OCI-LY3 (cell line): ENCODE results near the gene NOCT.
A peak's percentile ranks its signal among the peaks of the same experiment; 100 is the strongest.

Experiments used
- H2AFZ ChIP-seq: fragments of 200-600, 300-600 bp; shearing (Covaris generic); 2 replicates; pipeline ENCODE4 v1.6.0; 2014; ENCODE audit warnings: antibody characterized with exemption, low read depth, low read length
- H3K27ac ChIP-seq: fragments of 200-600, 300-600 bp; sonication (generic); 2 replicates; pipeline ENCODE4 v1.5.1; 2014; ENCODE audit warnings: mild to moderate bottlenecking, low read length, moderate library complexity, mixed read lengths
- H3K27me3 ChIP-seq: fragments of 200-600, 300-600 bp; sonication (generic); 2 replicates; pipeline ENCODE4 v1.6.1; 2014; ENCODE audit warnings: low read depth, low read length, mixed read lengths
- H3K36me3 ChIP-seq: fragments of 200-600, 300-600 bp; sonication (generic); replicated peaks from 2 replicates; pipeline ENCODE3; 2014; ENCODE audit warnings: low read depth, low read length, mixed read lengths
- H3K4me1 ChIP-seq: fragments of 300-600, 200-600 bp; sonication (generic); 2 replicates; pipeline ENCODE4 v1.6.1; 2014; ENCODE audit warnings: low read length, mixed read lengths
- H3K4me2 ChIP-seq: fragments of 200-600, 300-600 bp; sonication (generic); 2 replicates; pipeline ENCODE4 v1.6.1; 2014; ENCODE audit warnings: low read length, mixed read lengths
- H3K4me3 ChIP-seq: fragments of 300-600, 200-600 bp; sonication (generic); 2 replicates; pipeline ENCODE4 v1.5.1; 2014; ENCODE audit warnings: antibody characterized with exemption, mild to moderate bottlenecking, low read length, moderate library complexity
- H3K79me2 ChIP-seq: fragments of 300-600, 200-600 bp; shearing (Covaris generic); 2 replicates; pipeline ENCODE4 v1.6.1; 2014; ENCODE audit warnings: mild to moderate bottlenecking, low read length, mixed read lengths
- H3K9ac ChIP-seq: fragments of 300-600, 200-600 bp; shearing (Covaris generic); 2 replicates; pipeline ENCODE4 v1.6.0; 2014; ENCODE audit warnings: mild to moderate bottlenecking, low read length, moderate library complexity
- H3K9me3 ChIP-seq: fragments of 200-600, 300-600 bp; shearing (Covaris generic); 2 replicates; pipeline ENCODE4 v1.6.1; 2014; ENCODE audit warnings: low read length, mixed read lengths; ENCODE audit not compliant: insufficient read depth
- H4K20me1 ChIP-seq: fragments of 200-600, 300-600 bp; sonication (generic); 2 replicates; pipeline ENCODE4 v1.6.1; 2016; ENCODE audit warnings: low read length, mixed read lengths; ENCODE audit not compliant: insufficient read depth
- CTCF ChIP-seq: fragments of 200-600, 300-600 bp; sonication (generic); IDR thresholded peaks from 2 replicates; pipeline ENCODE4 v1.5.1; 2014; ENCODE audit warnings: antibody characterized with exemption, low read length, low read depth
- EZH2phosphoT487 ChIP-seq: fragments of 200-600 bp; shearing (Covaris generic); IDR thresholded peaks from 2 replicates; pipeline ENCODE4 v1.6.1; 2018; ENCODE audit warnings: antibody characterized with exemption, mixed run types, low read depth

The NOCT gene

GRCh38 chr4:138979742-138980141 lies 35.8 kb upstream of the NOCT start:
- H3K27ac ChIP-seq: no peak overlapping the region
- H3K4me1 ChIP-seq: peaks cover 52% of the 10 kb centered on the region
- no peaks in the 10 kb centered on the region for H3K27me3 ChIP-seq
- no peak overlapping the region for H3K4me3 ChIP-seq
- H3K36me3 ChIP-seq: no peaks in the 10 kb centered on the region
- no peaks in the 10 kb centered on the region for H4K20me1 ChIP-seq
- no peak overlapping the region for H3K4me2 ChIP-seq
- H3K9me3 ChIP-seq: no peaks in the 10 kb centered on the region
- no peak overlapping the region for H3K9ac ChIP-seq
- H2AFZ ChIP-seq: no peak overlapping the region
- no peaks in the 10 kb centered on the region for H3K79me2 ChIP-seq
- no peak for TF ChIP-seq CTCF
- no peak for TF ChIP-seq EZH2phosphoT487

- no peak for TF ChIP-seq EZH2phosphoT487
- TF ChIP-seq CTCF: peak; percentile 11
- 0 out of 2 replicates have a peak overlapping the region, but pooled peaks have one; percentile 0 for H3K27ac ChIP-seq
- peaks cover 52% of the 10 kb centered on the region for H3K4me1 ChIP-seq
- H3K79me2 ChIP-seq: no peaks in the 10 kb centered on the region
- no peaks in the 10 kb centered on the region for H3K36me3 ChIP-seq
- no peaks in the 10 kb centered on the region for H4K20me1 ChIP-seq
- H3K4me3 ChIP-seq: no peak overlapping the region
- no peak overlapping the region for H3K9ac ChIP-seq
- H3K9me3 ChIP-seq: no peaks in the 10 kb centered on the region
- H2AFZ ChIP-seq: no peak overlapping the region
- no peaks in the 10 kb centered on the region for H3K27me3 ChIP-seq
- H3K4me2 ChIP-seq: 0 out of 2 replicates have a peak overlapping the region, but pooled peaks have one; percentile 1
Observed at GRCh38 chr4:138981930-138982390, 33.6 kb upstream of the NOCT start.

- Histone ChIP-seq H3K27ac (peak overlapping the region; percentile 45), H3K9ac (no peak overlapping the region), H3K4me1 (peaks cover 44% of the 10 kb centered on the region), H2AFZ (no peak overlapping the region), H3K4me2 (peak overlapping the region; percentile 39), H3K4me3 (no peak overlapping the region), H3K9me3 (no peaks in the 10 kb centered on the region), H3K36me3 (no peaks in the 10 kb centered on the region), H3K79me2 (no peaks in the 10 kb centered on the region), H3K27me3 (no peaks in the 10 kb centered on the region), H4K20me1 (no peaks in the 10 kb centered on the region)
- TF ChIP-seq EZH2phosphoT487: no peak
- no peak for TF ChIP-seq CTCF
Observed at GRCh38 chr4:138982754-138983153, 32.8 kb upstream of the NOCT start.

GRCh38 chr4:138983690-138984089 lies 31.9 kb upstream of the NOCT start:
- Histone ChIP-seq H3K79me2 (no peaks in the 10 kb centered on the region), H3K4me2 (peak overlapping the region; percentile 39), H3K4me1 (peaks cover 36% of the 10 kb centered on the region), H2AFZ (no peak overlapping the region), H4K20me1 (no peaks in the 10 kb centered on the region), H3K9ac (no peak overlapping the region), H3K27me3 (no peaks in the 10 kb centered on the region), H3K27ac (peak overlapping the region; percentile 45), H3K9me3 (no peaks in the 10 kb centered on the region), H3K36me3 (no peaks in the 10 kb centered on the region), H3K4me3 (peak overlapping the region; percentile 26; the same call in 1 of the 2 replicates)
- TF ChIP-seq CTCF (no peak), EZH2phosphoT487 (no peak)
